K562 (cell line): ENCODE data around the gene HCN3. TPM values are rescaled to one million over a fixed set of nuclear protein-coding genes. Genes with fewer than 3 reads are reported as not detected.
A peak's percentile ranks its signal among the peaks of the same experiment; 100 is the strongest.

ENCODE experiments used
- ARID2 ChIP-seq: fragments of 450-650 bp; IDR thresholded peaks from 2 replicates; pipeline ENCODE4 v1.6.1; 2017; ENCODE audit warnings: antibody characterized with exemption, mild to moderate bottlenecking
- FOXA3 ChIP-seq, 2 experiments: fragments of 450-650 bp in 1 of 2; sonication (generic) in 1 of 2; formaldehyde crosslinking; IDR thresholded peaks in 1 of 2; conservative IDR thresholded peaks in 1 of 2; 2 replicates each; pipeline versions ENCODE4 v1.4.0 to v1.8.0; 2020 to 2022; ENCODE audit warnings: mild to moderate bottlenecking in 2 of 2, missing genetic modification reagents in 1 of 2
- POLR2B ChIP-seq: fragments of 450-650 bp; IDR thresholded peaks from 2 replicates; pipeline ENCODE4 v1.6.1; 2018; ENCODE audit warnings: low read depth; ENCODE audit not compliant: partially characterized antibody
- RUNX1 ChIP-seq: sonication (generic); IDR thresholded peaks from 2 replicates; pipeline ENCODE4 v1.6.1; 2016; ENCODE audit warnings: antibody characterized with exemption, low read depth
- SMARCA4 ChIP-seq: fragments of 450-650 bp; IDR thresholded peaks from 2 replicates; pipeline ENCODE4 v1.6.1; 2016
- TOE1 ChIP-seq, 2 experiments: fragments of 450-650 bp in 1 of 2; sonication (generic) in 1 of 2; formaldehyde crosslinking in 1 of 2; IDR thresholded peaks; 2 replicates each; pipeline versions ENCODE4 v1.7.1 to v1.8.0; 2016 to 2022; ENCODE audit warnings: borderline replicate concordance in 2 of 2, mild to moderate bottlenecking in 2 of 2, antibody characterized with exemption in 1 of 2, inconsistent platforms in 1 of 2, low read depth in 1 of 2, missing genetic modification reagents in 1 of 2, moderate library complexity in 1 of 2
- ZZZ3 ChIP-seq: fragments of 450-650 bp; IDR thresholded peaks from 2 replicates; pipeline ENCODE4 v1.6.1; 2016; ENCODE audit warnings: antibody characterized with exemption, mild to moderate bottlenecking, moderate library complexity
- polyA plus RNA-seq, 8 experiments: library from polyadenylated mRNA; depleted of rRNA in 4 of 8; stranded (reverse) in 5 of 8; unstranded in 3 of 8; fragments of >200 nt; fragmentation: Nextera tagmentation in 2 of 8; fragmentation: Illumina TruSeq in 1 of 8; extraction: Ambion mirVana in 2 of 8; extraction: Trizol in 1 of 8; gene quantifications; 2 replicates each; pipeline versions ENCODE4 v1.2.1 to v1.2.3, GENCODE V29; 2011 to 2014; ENCODE audit warnings: inconsistent platforms in 1 of 8, missing spikeins in 1 of 8
- total RNA-seq, 7 experiments: library from RNA; depleted of rRNA in 6 of 7; stranded (reverse); fragments of >200 nt in 6 of 7; fragmentation: Illumina TruSeq in 2 of 7; extraction: Trizol in 2 of 7; gene quantifications; 2 replicates each; pipeline versions ENCODE4 v1.2.1 to v1.2.3, GENCODE V29; 2011 to 2021; ENCODE audit warnings: low replicate concordance in 1 of 7
- TF ChIP-seq, protein P1 (sequence below): fragments of 250-450 bp; sonication (Bioruptor Pico); IDR thresholded peaks from 2 replicates; pipeline ENCODE4 v1.5.0; 2021
- TF ChIP-seq, protein P2 (sequence below): fragments of 250-450 bp; sonication (Bioruptor Pico); IDR thresholded peaks from 2 replicates; pipeline ENCODE4 v1.5.0; 2021; ENCODE audit warnings: mild to moderate bottlenecking, borderline replicate concordance
- TF ChIP-seq, protein P3 (sequence below), 2 experiments: fragments of 450-650 bp in 1 of 2; IDR thresholded peaks; 2 replicates each; pipeline ENCODE4 v1.6.1; 2011 to 2017; ENCODE audit warnings: low read depth in 2 of 2, antibody characterized with exemption in 1 of 2, borderline replicate concordance in 1 of 2, low read length in 1 of 2, mild to moderate bottlenecking in 1 of 2, mixed read lengths in 1 of 2; ENCODE audit not compliant: control insufficient read depth in 1 of 2
- TF ChIP-seq, protein P4 (sequence below): fragments of 250-450 bp; sonication (Bioruptor Pico); IDR thresholded peaks from 2 replicates; pipeline ENCODE4 v1.4.0; 2020; ENCODE audit warnings: mild to moderate bottlenecking, moderate library complexity, borderline replicate concordance
- TF ChIP-seq, protein P5 (sequence below), 3 experiments: IDR thresholded peaks in 2 of 3; conservative IDR thresholded peaks in 1 of 3; 2 replicates each; pipeline ENCODE4 v1.5.1; 2011 to 2012; ENCODE audit warnings: low read length in 3 of 3, mild to moderate bottlenecking in 3 of 3, control low read depth in 2 of 3, improper control_type of control experiment in 1 of 3, inconsistent platforms in 1 of 3, low read depth in 1 of 3, mixed read lengths in 1 of 3, moderate library complexity in 1 of 3; ENCODE audit not compliant: insufficient read depth in 2 of 3

The HCN3 gene
- total and polyA plus RNA-seq, 9 of the 15 experiments (the other 6 are each of a cell fraction or from before 2014, with no cell fraction given), result 0.91 to 9.7 (median 3.9) TPM

DNA sequence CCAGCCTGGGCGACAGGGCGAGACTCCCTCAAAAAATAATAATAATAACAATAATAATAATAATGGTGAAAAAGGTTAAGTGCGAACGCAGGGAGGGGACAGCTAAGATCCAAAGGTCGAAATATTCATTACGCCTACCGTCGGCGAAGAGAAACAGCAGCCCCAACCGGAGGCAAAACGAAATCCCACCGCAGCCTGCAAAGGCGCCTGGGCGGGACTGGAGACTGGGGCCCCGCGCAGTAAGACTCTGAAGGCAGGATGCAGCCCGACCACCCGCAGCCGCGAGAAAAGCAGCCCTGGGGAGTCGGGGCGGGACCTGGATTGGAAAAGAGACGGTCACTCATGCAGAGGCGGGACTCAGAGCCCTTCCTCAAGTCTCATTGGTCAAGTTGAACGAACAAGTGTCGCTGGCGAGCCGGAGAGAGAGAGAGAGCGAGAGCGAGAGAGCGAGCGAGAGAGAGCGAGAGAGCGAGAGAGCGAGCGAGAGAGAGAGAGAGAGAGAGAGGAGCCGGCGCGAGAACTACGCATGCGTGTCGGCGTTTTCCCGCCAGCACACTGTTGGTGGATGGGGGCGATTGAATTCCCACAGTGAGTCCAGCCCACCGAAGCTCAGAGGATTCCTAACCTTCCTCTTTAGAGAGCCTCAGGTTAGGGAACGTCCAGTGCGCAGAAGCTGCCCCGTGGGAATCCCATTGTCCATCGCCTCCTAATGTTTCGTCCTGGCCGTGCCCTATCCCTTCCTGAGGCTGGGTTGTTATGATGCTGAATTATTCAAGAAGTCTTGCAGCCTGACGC lies 32.7 kb upstream of the HCN3 start (continued):
- no peak for TF ChIP-seq FOXA3 (CRISPR knock-in tag; conservative IDR thresholded peaks at IDR 0.05 in 1 of 2, IDR thresholded peaks at IDR 0.05 in 1 of 2)
- peak; percentile 93 for TF ChIP-seq SMARCA4
- TF ChIP-seq, protein P1, sequence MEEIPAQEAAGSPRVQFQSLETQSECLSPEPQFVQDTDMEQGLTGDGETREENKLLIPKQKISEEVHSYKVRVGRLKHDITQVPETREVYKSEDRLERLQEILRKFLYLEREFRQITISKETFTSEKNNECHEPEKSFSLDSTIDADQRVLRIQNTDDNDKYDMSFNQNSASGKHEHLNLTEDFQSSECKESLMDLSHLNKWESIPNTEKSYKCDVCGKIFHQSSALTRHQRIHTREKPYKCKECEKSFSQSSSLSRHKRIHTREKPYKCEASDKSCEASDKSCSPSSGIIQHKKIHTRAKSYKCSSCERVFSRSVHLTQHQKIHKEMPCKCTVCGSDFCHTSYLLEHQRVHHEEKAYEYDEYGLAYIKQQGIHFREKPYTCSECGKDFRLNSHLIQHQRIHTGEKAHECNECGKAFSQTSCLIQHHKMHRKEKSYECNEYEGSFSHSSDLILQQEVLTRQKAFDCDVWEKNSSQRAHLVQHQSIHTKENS, result no peak
- TF ChIP-seq TOE1 (IDR thresholded peaks at IDR 0.05; ENCODE audit: borderline replicate concordance), result peak; percentile 92
- TF ChIP-seq TOE1 (CRISPR knock-in tag; IDR thresholded peaks at IDR 0.05; ENCODE audit: borderline replicate concordance, low read depth), result peak; percentile 99
- peak; percentile 96 for TF ChIP-seq ZZZ3
- TF ChIP-seq POLR2B, result peak; percentile 78
- TF ChIP-seq, protein P2, sequence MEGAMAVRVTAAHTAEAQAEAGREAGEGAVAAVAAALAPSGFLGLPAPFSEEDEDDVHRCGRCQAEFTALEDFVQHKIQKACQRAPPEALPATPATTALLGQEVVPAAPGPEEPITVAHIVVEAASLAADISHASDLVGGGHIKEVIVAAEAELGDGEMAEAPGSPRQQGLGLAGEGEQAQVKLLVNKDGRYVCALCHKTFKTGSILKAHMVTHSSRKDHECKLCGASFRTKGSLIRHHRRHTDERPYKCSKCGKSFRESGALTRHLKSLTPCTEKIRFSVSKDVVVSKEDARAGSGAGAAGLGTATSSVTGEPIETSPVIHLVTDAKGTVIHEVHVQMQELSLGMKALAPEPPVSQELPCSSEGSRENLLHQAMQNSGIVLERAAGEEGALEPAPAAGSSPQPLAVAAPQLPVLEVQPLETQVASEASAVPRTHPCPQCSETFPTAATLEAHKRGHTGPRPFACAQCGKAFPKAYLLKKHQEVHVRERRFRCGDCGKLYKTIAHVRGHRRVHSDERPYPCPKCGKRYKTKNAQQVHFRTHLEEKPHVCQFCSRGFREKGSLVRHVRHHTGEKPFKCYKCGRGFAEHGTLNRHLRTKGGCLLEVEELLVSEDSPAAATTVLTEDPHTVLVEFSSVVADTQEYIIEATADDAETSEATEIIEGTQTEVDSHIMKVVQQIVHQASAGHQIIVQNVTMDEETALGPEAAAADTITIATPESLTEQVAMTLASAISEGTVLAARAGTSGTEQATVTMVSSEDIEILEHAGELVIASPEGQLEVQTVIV (CRISPR knock-in tag), result no peak
- TF ChIP-seq, protein P3, sequence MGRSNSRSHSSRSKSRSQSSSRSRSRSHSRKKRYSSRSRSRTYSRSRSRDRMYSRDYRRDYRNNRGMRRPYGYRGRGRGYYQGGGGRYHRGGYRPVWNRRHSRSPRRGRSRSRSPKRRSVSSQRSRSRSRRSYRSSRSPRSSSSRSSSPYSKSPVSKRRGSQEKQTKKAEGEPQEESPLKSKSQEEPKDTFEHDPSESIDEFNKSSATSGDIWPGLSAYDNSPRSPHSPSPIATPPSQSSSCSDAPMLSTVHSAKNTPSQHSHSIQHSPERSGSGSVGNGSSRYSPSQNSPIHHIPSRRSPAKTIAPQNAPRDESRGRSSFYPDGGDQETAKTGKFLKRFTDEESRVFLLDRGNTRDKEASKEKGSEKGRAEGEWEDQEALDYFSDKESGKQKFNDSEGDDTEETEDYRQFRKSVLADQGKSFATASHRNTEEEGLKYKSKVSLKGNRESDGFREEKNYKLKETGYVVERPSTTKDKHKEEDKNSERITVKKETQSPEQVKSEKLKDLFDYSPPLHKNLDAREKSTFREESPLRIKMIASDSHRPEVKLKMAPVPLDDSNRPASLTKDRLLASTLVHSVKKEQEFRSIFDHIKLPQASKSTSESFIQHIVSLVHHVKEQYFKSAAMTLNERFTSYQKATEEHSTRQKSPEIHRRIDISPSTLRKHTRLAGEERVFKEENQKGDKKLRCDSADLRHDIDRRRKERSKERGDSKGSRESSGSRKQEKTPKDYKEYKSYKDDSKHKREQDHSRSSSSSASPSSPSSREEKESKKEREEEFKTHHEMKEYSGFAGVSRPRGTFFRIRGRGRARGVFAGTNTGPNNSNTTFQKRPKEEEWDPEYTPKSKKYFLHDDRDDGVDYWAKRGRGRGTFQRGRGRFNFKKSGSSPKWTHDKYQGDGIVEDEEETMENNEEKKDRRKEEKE (IDR thresholded peaks at IDR 0.05; ENCODE audit: borderline replicate concordance in 1 of 2, control insufficient read depth in 1 of 2, low read depth in 2 of 2, low read length in 1 of 2), result peak in 1 of 2 experiments; percentile 77; a peak in 1 of 4 replicates
- TF ChIP-seq, protein P4, sequence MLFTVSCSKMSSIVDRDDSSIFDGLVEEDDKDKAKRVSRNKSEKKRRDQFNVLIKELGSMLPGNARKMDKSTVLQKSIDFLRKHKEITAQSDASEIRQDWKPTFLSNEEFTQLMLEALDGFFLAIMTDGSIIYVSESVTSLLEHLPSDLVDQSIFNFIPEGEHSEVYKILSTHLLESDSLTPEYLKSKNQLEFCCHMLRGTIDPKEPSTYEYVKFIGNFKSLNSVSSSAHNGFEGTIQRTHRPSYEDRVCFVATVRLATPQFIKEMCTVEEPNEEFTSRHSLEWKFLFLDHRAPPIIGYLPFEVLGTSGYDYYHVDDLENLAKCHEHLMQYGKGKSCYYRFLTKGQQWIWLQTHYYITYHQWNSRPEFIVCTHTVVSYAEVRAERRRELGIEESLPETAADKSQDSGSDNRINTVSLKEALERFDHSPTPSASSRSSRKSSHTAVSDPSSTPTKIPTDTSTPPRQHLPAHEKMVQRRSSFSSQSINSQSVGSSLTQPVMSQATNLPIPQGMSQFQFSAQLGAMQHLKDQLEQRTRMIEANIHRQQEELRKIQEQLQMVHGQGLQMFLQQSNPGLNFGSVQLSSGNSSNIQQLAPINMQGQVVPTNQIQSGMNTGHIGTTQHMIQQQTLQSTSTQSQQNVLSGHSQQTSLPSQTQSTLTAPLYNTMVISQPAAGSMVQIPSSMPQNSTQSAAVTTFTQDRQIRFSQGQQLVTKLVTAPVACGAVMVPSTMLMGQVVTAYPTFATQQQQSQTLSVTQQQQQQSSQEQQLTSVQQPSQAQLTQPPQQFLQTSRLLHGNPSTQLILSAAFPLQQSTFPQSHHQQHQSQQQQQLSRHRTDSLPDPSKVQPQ (CRISPR knock-in tag), result no peak; the same call in 1 of the 2 replicates
- no peak for TF ChIP-seq RUNX1
- TF ChIP-seq, protein P5, sequence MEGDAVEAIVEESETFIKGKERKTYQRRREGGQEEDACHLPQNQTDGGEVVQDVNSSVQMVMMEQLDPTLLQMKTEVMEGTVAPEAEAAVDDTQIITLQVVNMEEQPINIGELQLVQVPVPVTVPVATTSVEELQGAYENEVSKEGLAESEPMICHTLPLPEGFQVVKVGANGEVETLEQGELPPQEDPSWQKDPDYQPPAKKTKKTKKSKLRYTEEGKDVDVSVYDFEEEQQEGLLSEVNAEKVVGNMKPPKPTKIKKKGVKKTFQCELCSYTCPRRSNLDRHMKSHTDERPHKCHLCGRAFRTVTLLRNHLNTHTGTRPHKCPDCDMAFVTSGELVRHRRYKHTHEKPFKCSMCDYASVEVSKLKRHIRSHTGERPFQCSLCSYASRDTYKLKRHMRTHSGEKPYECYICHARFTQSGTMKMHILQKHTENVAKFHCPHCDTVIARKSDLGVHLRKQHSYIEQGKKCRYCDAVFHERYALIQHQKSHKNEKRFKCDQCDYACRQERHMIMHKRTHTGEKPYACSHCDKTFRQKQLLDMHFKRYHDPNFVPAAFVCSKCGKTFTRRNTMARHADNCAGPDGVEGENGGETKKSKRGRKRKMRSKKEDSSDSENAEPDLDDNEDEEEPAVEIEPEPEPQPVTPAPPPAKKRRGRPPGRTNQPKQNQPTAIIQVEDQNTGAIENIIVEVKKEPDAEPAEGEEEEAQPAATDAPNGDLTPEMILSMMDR (IDR thresholded peaks at IDR 0.05 in 2 of 3, conservative IDR thresholded peaks at IDR 0.05 in 1 of 3; ENCODE audit: insufficient read depth in 2 of 3, low read depth in 1 of 3, low read length in 3 of 3), result peak; percentile 40 to 70 (median 59); a peak in 5 of 6 replicates
- peak; percentile 60; the same call in 1 of the 2 replicates for TF ChIP-seq ARID2
